Glutamatergic neuron (in vitro differentiated cells): ENCODE results near the gene LAIR1. TPM values are rescaled to one million over a fixed set of nuclear protein-coding genes. Genes with fewer than 3 reads are reported as not detected.

Experiments used
- DNase-seq: peaks from one replicate; pipeline ENCODE4 v3.0.0; 2022
- H3K27ac Mint-ChIP-seq: one replicate; pipeline ENCODE4 v1.8.0; 2020; ENCODE audit warnings: mild to moderate bottlenecking, mixed read lengths, inconsistent platforms; ENCODE audit not compliant: unreplicated experiment
- H3K27me3 Mint-ChIP-seq: one replicate; pipeline ENCODE4 v1.8.0; 2020; ENCODE audit warnings: mild to moderate bottlenecking, moderate library complexity, mixed read lengths, inconsistent platforms; ENCODE audit not compliant: unreplicated experiment
- H3K36me3 Mint-ChIP-seq: one replicate; pipeline ENCODE4 v1.8.0; 2020; ENCODE audit warnings: mild to moderate bottlenecking, mixed read lengths, inconsistent platforms; ENCODE audit not compliant: unreplicated experiment
- H3K4me1 Mint-ChIP-seq: one replicate; pipeline ENCODE4 v1.8.0; 2020; ENCODE audit warnings: mild to moderate bottlenecking, low read depth, mixed read lengths, inconsistent platforms; ENCODE audit not compliant: unreplicated experiment
- H3K4me3 Mint-ChIP-seq: one replicate; pipeline ENCODE4 v1.8.0; 2020; ENCODE audit warnings: mild to moderate bottlenecking, mixed read lengths, inconsistent platforms; ENCODE audit not compliant: unreplicated experiment
- H3K9me3 Mint-ChIP-seq: one replicate; pipeline ENCODE4 v1.8.0; 2020; ENCODE audit warnings: mild to moderate bottlenecking, moderate library complexity, mixed read lengths, inconsistent platforms; ENCODE audit not compliant: unreplicated experiment
- CTCF ChIP-seq: fragments of 200-600 bp; sonication (generic); IDR thresholded peaks from one replicate; pipeline ENCODE4 v1.5.0; 2021; ENCODE audit not compliant: partially characterized antibody, unreplicated experiment
- total RNA-seq: library from RNA; stranded (reverse); fragmentation: NEBNext Ultra II Directional; extraction: Animal tissue kit (Norgen Biotek cat#: 25700); gene quantifications from one replicate; pipeline ENCODE4 v1.2.1, GENCODE V29; 2021; ENCODE audit not compliant: unreplicated experiment

Gene LAIR1
- total RNA-seq, 1 donor from 2014 or later: not detected

GRCh38 chr19:54339646-54340358, 24.9 kb downstream of the LAIR1 start:
- Mint-ChIP-seq H3K9me3 (no peaks in the 10 kb centered on the region), H3K4me3 (no peak overlapping the region), H3K36me3 (no peaks in the 10 kb centered on the region), H3K4me1 (peaks cover 12% of the 10 kb centered on the region), H3K27ac (no peak overlapping the region), H3K27me3 (peaks cover 1% of the 10 kb centered on the region)
- no peak for DNase-seq
- TF ChIP-seq CTCF: no peak

GRCh38 chr19:54338521-54338920, 26.2 kb downstream of the LAIR1 start:
- H3K4me1 Mint-ChIP-seq: peaks cover 12% of the 10 kb centered on the region

GRCh38 chr19:54337858-54338230, 26.9 kb downstream of the LAIR1 start:
- H3K4me3 Mint-ChIP-seq: no peak overlapping the region
- H3K9me3 Mint-ChIP-seq: no peaks in the 10 kb centered on the region
- no peak for DNase-seq
- H3K27me3 Mint-ChIP-seq: no peaks in the 10 kb centered on the region
- TF ChIP-seq CTCF: no peak
- H3K27ac Mint-ChIP-seq: no peak overlapping the region
- peaks cover 4% of the 10 kb centered on the region for H3K36me3 Mint-ChIP-seq
- peaks cover 12% of the 10 kb centered on the region for H3K4me1 Mint-ChIP-seq

More at GRCh38 chr19:54338521-54338920, 26.2 kb downstream of the LAIR1 start:
- H3K4me3 Mint-ChIP-seq: no peak overlapping the region
- H3K9me3 Mint-ChIP-seq: no peaks in the 10 kb centered on the region
- H3K36me3 Mint-ChIP-seq: peaks cover 4% of the 10 kb centered on the region
- DNase-seq: no peak
- no peaks in the 10 kb centered on the region for H3K27me3 Mint-ChIP-seq
- no peak for TF ChIP-seq CTCF
- H3K27ac Mint-ChIP-seq: no peak overlapping the region

- Mint-ChIP-seq H3K4me1 (peaks cover 12% of the 10 kb centered on the region), H3K9me3 (no peaks in the 10 kb centered on the region), H3K36me3 (peaks cover 4% of the 10 kb centered on the region), H3K27ac (no peak overlapping the region), H3K4me3 (no peak overlapping the region), H3K27me3 (no peaks in the 10 kb centered on the region)
- no peak for TF ChIP-seq CTCF
- no peak for DNase-seq
Measured at GRCh38 chr19:54336893-54337857, 27.6 kb downstream of the LAIR1 start.
